HG02852 (cell line): ENCODE measurements around the gene TOMM7.
"Not testable (repeated sequence)": the region's sequence is repeated elsewhere in the genome, so short reads cannot be mapped to it uniquely, and the experiment has no call there.

Experiments used
- ATAC-seq: cut with Tn5 transposase; IDR thresholded peaks from one replicate; pipeline ENCODE4 v1.9.1; 2021; ENCODE audit warnings: mild to moderate bottlenecking, moderate library complexity; ENCODE audit not compliant: unreplicated experiment

Gene TOMM7

GRCh38 chr7:22826593-22826992 lies 3.9 kb upstream of the TOMM7 start:
- no peak for ATAC-seq

DNA sequence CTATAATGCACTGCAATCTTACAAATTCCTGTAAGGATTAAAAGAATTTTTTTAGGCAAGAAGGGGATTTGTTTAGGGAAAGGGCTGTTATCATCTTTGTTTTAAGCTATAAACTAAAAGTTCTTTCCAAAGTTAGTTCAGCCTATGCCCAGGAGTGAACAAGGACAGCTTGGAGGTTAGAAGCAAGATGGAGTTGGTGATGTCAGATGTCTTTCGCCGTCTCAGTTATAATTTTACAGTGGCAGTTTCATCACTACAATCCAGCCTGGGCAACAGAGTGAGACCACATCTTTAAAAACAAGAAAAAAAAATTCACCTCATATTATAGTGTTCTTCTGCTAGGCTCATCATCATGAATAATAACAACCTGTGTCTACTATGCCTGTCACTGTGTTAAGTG lies 2.1 kb upstream of the TOMM7 start:
- ATAC-seq, result no peak

GRCh38 chr7:22823142-22823497 lies 471 bp upstream of the TOMM7 start:
- ATAC-seq, result no peak

DNA sequence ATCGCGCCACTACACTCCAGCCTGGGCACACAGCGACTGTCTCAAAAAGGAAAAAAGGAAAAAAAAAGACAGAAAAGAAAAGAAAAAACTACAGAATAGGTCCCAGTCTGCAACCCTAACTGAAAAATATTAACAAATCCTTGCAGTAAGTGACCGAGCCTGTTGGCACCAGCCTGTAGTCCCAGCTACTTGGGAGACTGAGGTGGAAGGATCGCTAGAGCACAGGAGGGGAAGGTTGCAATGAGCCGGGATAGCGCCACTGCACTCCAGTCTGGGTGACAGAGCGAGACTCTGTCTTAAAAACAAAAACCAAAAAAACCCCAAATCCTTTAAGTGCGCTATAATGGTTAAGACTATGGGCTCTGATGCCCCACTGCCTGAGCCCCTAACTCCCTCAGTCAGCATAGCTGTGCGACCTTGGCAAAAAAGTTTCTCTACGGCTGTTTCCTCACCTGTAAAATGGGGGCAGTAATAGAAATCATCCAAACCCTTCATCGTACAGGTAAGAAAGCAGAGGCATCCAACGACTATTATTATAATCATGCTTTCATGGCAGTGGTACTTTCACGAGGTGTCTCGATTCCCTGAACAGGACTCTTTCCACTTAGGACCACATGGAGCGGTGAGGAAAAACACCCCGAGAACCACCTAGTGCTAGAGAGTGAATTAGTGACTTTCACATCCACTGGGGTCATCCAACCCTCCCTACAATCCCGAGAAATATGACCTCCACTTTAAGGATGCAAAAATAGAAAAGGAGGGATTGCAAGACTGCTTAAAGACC lies 755 bp downstream of the TOMM7 start:
- ATAC-seq, result peak; percentile 15

GRCh38 chr7:22819476-22819875 lies 3.2 kb downstream of the TOMM7 start:
- ATAC-seq, result no peak

DNA sequence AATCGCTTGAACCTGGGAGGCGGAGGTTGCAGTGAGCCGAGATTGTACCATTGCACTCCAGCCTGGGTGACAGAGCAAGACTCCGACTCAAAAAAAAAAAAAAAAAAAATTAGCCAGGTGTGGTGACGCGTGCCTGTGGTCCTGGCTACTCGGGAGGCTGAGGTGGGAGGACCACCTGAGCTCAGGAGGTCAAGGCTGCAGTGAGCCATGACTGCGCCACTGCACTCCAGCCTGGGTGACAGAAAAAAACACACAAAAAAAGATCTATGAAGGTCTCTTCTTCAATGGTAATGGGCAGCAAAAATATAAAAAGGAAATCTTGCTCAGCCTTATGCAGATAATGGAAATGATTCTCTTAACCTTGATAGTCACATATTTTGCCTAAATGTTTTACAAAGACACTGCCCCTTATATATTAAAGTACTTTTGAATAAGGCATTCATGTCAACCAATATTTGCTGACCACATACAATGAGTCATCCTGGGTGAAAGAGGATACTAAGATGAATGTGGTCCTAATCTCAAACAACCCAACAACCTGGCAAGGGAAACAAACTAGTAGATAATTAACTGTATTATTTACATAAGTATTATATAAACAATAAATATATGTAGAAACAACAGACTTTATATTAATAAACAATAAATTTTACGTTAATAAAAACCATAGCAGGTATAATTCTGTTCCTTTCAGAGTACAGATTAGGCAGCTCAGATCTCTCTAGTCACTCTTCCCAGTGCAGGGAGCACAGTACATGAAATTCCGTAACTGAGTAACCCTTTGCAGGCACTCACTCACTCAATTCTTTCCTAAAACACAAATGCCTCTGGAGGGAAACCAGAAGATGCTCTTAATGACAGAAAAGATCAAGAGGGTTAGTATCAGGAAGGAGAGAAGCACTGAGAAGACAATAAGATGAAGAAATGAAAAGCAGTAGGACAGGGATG lies 8.1 kb downstream of the TOMM7 start:
- ATAC-seq, result no peak

DNA sequence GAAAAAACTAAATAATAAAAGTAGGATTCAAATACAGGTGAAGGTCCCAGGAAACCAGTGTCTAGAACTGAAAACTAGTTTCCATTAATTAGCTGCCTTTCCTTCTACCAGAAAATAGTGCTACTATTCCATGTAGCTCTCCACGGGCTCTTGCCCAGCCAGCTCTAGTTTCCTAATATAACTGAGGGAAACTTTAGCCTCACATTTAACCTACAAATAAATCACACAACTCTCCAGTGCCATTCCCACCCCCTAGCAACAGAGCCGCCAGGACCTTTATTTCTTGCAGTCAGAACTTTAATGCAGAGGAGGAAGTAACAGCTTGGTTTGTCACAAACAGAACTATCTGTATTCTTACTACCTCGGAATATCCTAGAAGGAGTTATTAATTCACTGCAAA lies 10.3 kb downstream of the TOMM7 start:
- no peak for ATAC-seq

GRCh38 chr7:22811746-22812280 lies 10.8 kb downstream of the TOMM7 start:
- no peak for ATAC-seq

DNA sequence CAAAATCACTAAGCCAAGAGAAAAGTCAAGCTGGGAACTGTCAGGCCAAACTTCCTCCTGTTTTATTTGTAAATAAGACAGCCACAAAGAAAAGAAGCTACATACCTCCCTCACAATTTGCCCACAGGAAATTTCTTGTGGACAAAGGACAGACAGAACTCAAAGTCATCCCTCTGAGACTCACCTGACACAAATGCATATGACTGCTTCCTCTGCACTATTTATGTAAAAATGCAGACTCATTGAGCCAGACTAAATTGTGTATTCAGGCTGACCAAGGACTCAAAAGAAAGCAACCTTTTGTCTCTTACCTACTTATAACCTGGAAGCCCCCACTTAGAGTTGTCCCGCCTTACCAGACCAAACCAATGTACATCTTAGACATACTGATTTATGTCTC lies 11.8 kb downstream of the TOMM7 start:
- ATAC-seq, result no peak

DNA sequence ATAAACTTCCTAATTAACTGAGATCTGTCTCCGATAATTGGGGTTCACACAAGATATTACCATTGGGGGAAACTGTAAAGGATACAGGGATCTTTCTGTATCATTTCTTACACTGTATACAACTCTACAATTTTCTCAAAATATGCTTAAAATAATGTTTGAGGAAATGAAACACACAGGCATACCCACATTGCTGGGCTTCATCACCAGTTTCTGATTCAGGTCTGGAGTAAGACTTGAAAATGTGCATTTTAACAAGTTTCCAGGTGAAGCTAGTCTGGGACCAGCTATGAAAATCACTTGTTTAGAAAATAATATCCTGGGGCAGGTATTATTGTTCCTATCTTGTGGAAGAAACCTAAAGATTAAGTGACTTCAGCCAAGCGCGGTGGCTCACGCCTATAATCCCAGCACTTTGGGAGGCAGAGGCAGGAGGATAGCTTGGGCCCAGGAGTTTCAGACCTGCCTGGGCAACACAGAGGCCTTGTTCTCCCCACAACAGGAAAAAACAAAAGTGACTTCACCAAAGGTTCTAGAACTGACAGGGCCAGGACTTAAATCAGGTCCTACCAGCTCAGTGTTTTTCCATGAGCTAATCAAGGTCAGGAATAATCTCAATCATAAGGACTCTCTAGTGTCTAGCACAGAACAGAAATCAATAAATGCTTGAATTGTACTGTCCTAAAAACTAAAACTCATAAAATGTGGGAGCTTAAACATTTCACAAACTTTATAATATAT lies 12.6 kb downstream of the TOMM7 start:
- no peak for ATAC-seq

- ATAC-seq, result no peak
Measured at GRCh38 chr7:22808140-22808539, 14.5 kb downstream of the TOMM7 start.

GRCh38 chr7:22806752-22807151 lies 15.9 kb downstream of the TOMM7 start:
- ATAC-seq, result no peak

GRCh38 chr7:22805227-22805626 lies 17.4 kb downstream of the TOMM7 start:
- no peak for ATAC-seq

DNA sequence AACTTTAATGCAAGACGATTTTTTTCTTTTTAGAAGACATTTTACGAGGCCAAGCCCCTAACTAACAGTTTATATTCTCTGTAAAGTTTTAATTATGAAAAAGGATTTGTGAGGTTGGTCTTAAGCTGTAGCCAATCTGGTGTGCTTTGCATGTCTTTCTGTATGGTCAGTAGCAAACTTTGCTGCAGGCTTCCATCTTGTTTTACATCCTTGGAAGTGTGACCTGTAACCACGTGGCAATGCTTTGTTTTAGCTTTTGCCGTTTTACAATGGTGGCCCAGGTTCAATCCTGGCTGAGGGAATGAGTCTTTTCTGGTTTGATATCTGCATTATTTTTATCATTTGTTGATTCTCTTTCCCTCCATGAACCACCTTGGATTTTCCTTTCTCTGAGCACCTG lies 19.8 kb downstream of the TOMM7 start:
- not testable (repeated sequence) for ATAC-seq

DNA sequence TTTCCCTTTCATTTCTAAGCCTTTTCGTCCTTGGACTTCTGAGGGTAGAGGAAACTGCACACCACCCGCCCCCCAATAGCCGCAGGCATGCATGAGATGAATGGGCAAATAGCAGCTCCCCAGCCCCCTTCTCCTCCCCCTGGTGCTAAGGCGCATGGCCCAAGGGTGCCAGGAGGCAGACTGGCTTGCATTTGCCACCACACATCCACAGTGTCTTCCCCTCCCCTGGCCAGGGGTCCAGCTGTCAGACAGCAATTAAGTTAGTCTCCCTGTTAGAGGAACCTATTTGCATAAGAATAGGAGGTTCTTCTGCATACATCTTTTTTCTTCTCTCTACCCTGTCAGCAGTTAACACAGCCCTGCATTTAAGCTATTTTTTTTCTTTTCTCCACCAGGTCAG lies 20.2 kb downstream of the TOMM7 start:
- ATAC-seq, result no peak

- ATAC-seq, result no peak
Measured at GRCh38 chr7:22801912-22802311, 20.7 kb downstream of the TOMM7 start.

DNA sequence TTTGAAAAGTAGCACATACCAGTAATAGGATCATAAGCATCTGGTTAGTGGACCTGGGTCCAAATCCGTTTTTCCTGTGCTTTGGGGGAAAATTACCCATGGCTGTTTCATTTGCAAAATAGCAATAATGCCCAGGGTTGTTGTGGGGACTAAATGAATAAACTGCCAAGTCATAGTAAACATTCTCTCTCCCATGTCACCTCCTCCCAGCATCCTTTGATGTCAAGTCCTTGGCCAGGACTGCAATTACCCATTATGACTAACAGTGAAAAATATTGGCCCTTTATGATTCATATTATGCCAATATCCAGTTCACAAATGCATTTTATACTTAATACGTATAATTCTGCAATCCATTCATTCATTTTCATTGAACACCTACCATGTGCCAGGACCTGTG lies 23.0 kb downstream of the TOMM7 start:
- no peak for ATAC-seq

GRCh38 chr7:22793593-22794462 lies 28.8 kb downstream of the TOMM7 start:
- ATAC-seq, result no peak

- ATAC-seq, result no peak
Measured at GRCh38 chr7:22791204-22792158, 31.2 kb downstream of the TOMM7 start.
